AG10803 (cell line): ENCODE measurements around the gene TTYH1.

Experiments used
- DNase-seq: peaks from one replicate; pipeline ENCODE4 v3.0.0; 2010; ENCODE audit warnings: low read depth
- H3K4me3 ChIP-seq: 2 replicates; pipeline ENCODE4 v1.5.1; 2011; ENCODE audit warnings: mild to moderate bottlenecking, low read length, control low read depth
- CTCF ChIP-seq: conservative IDR thresholded peaks from 2 replicates; pipeline ENCODE4 v1.5.1; 2011; ENCODE audit warnings: mild to moderate bottlenecking, low read length, control low read depth, inconsistent platforms

The TTYH1 gene

DNA sequence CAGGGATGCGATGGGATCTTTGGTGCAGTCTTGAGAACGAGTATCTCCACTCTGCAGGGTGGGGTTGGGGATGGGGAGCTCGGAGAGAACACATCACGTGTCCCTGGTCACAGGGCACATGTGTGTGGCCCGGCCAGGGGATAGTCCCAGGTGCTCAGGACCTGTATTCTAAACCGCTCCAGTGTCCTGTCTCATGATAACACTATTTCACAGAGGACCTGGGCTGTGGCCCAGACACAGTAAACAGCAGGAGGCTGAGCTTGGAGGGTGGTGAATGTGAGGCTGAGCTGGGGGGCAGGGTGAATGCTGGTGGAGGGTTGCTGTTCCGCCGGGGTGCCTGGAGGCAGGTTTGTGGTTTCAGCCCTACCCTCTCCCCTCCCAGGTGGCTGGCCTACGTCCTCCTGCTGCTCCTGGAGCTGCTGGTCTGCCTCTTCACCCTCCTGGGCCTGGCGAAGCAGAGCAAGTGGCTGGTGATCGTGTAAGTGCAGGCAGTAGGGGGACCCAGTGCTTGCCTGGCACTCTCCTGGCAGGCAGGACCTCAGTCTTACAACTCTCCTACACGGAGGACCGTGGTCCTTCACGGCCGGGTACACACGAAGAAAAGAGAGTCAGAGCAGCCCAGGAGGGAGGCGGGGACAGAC is 11.1 kb downstream of the TTYH1 start:
- TF ChIP-seq CTCF: no peak
- DNase-seq: no peak
- H3K4me3 ChIP-seq: no peak overlapping the region

- no peak for DNase-seq
- no peak overlapping the region for H3K4me3 ChIP-seq
- TF ChIP-seq CTCF: no peak
These were observed 12.3 kb downstream of the TTYH1 start for GRCh38 chr19:54427586-54427985.

DNA sequence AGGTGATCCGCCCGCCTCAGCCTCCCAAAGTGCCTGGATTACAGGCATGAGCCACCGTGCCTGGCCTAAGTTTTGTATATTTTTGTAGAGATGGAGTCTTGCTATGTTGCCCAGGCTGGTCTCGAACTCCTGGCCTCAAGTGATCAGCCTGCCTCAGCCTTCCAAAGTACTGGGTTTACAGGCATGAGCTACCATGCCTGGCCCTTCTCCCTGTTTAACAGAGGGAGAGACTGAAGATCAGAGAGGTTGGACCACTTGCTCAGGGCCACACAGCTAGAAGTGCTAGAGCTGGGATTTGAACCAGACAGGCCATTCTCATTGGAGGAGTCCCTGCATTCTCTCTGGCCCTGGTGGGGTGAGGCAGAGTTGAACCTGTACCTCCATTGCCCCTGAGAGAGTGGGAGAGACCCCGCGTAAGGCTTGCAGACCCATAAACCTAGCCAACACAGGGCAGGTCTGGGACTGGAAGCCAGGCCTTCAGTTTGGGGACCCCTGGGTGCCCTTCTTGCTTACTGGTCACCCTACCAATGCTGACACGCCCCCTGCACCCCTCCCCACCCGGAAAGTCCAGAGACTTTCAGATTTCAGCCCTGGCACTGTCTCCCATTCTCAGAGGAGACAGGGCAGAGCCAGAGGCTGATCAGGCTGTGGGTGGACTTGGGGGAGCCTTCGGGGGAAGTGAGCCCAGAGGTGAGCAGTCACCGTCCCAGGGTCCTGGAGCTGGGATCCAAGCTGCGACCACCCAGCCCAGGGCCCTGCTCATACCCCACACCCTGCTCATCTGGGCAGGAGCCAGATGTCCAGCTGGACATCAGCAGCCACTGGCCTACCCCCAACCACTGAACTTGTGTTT is 13.3 kb downstream of the TTYH1 start:
- DNase-seq: no peak
- TF ChIP-seq CTCF: no peak
- no peak overlapping the region for H3K4me3 ChIP-seq

GRCh38 chr19:54429176-54429495 is 13.9 kb downstream of the TTYH1 start:
- no peak overlapping the region for H3K4me3 ChIP-seq
- TF ChIP-seq CTCF: no peak
- DNase-seq: no peak

DNA sequence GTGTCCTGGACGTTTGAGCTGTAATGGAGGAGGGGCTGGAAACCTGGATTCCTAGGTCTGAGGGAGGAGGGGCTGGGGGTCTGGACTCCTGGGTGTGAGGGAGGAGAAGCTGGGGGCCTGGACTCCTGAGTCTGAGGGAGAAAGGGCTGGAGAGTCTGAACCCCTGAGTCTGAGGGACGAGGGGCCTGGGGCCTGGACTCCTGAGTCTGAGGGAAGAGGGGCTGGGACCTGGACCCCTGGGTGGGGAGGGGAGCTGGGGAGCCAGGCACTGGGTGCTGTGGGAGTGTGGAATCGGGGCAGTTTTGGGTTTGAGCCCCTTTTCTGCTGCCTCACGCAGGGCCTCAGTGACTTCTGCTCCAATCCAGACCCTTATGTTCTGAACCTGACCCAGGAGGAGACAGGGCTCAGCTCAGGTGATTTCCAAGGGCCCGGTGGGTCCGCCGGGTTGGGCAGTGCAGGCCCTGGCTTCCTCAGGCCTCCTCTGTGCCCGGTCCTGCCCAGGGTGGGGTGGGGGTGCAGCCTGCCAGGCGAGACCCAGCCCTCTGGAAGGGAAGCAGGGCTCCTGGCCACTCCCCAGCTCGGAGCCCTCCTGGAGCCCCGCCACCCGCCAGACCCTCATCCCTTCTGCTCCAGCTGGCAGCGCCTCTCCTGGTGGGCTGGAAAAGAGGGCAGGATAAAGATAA is 14.4 kb downstream of the TTYH1 start:
- H3K4me3 ChIP-seq: no peak overlapping the region
- no peak for DNase-seq
- no peak for TF ChIP-seq CTCF

- DNase-seq: no peak
- peak overlapping the region; percentile 47 for H3K4me3 ChIP-seq
- TF ChIP-seq CTCF: 0 out of 2 replicates have a peak, but pooled peaks have one; percentile 4
These were observed 15.3 kb downstream of the TTYH1 start for GRCh38 chr19:54430306-54431254.
